GM19025 (cell line): ENCODE results near the gene TOP2A.
A peak's percentile ranks its signal among the peaks of the same experiment; 100 is the strongest.
"Not testable (repeated sequence)": the region's sequence is repeated elsewhere in the genome, so short reads cannot be mapped to it uniquely, and the experiment has no call there.

ENCODE experiments used
- ATAC-seq: cut with Tn5 transposase; IDR thresholded peaks from one replicate; pipeline ENCODE4 v1.9.1; 2021; ENCODE audit warnings: mild to moderate bottlenecking, low read depth, moderate library complexity; ENCODE audit not compliant: unreplicated experiment

The TOP2A gene

GRCh38 chr17:40431231-40431602 lies 13.5 kb upstream of the TOP2A start:
- no peak for ATAC-seq

GRCh38 chr17:40430272-40431230 lies 12.9 kb upstream of the TOP2A start:
- no peak for ATAC-seq

GRCh38 chr17:40427002-40427491 lies 9.4 kb upstream of the TOP2A start:
- no peak for ATAC-seq

- no peak for ATAC-seq
Observed at GRCh38 chr17:40425741-40426140, 8.0 kb upstream of the TOP2A start.

GRCh38 chr17:40422990-40423633 lies 5.4 kb upstream of the TOP2A start:
- no peak for ATAC-seq

GRCh38 chr17:40419559-40420331 lies 2.0 kb upstream of the TOP2A start:
- no peak for ATAC-seq

GRCh38 chr17:40418428-40418706 lies 671 bp upstream of the TOP2A start:
- ATAC-seq, result no peak

- ATAC-seq, result peak; percentile 5
Observed at GRCh38 chr17:40417258-40417608, 463 bp downstream of the TOP2A start.

GRCh38 chr17:40416671-40417070 lies 1.0 kb downstream of the TOP2A start:
- no peak for ATAC-seq

- no peak for ATAC-seq
Observed at GRCh38 chr17:40415390-40415789, 2.3 kb downstream of the TOP2A start.

GRCh38 chr17:40414312-40414711 lies 3.4 kb downstream of the TOP2A start:
- not testable (repeated sequence) for ATAC-seq

- ATAC-seq, result no peak
Observed at GRCh38 chr17:40412880-40413279, 4.8 kb downstream of the TOP2A start.

GRCh38 chr17:40411821-40412220 lies 5.9 kb downstream of the TOP2A start:
- no peak for ATAC-seq

GRCh38 chr17:40410082-40410481 lies 7.6 kb downstream of the TOP2A start:
- ATAC-seq, result no peak

GRCh38 chr17:40409540-40409939 lies 8.2 kb downstream of the TOP2A start:
- not testable (repeated sequence) for ATAC-seq

GRCh38 chr17:40407460-40407859 lies 10.2 kb downstream of the TOP2A start:
- no peak for ATAC-seq

GRCh38 chr17:40404003-40404402 lies 13.7 kb downstream of the TOP2A start:
- ATAC-seq, result no peak

- no peak for ATAC-seq
Observed at GRCh38 chr17:40402668-40403067, 15.0 kb downstream of the TOP2A start.

GRCh38 chr17:40399185-40399584 lies 18.5 kb downstream of the TOP2A start:
- no peak for ATAC-seq

GRCh38 chr17:40386555-40386954 lies 31.1 kb downstream of the TOP2A start:
- ATAC-seq, result not testable (repeated sequence)

- no peak for ATAC-seq
Observed at GRCh38 chr17:40382251-40382650, 35.4 kb downstream of the TOP2A start.
